ENCODE data around the gene POLE.

DNA sequence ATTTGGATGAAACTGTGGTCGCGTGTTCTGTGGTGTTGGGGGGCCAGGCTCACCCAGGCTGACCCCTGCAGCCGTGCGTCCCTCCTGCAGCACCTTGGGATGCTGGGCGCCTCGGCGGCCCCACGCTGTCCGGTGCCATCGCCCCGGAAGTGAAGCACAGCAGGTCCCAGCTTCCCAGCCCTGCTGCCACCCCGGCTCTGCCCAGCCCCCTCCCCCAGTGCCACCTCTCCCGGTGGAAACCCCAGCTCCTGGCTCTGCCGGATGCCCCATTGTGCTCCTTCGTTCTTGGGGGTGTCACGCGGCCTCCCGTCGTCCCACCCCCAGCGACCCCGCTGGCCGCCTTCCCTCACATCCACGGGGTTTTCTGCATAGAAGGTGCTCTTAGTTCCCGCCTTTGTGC lies 102.0 kb downstream of the POLE start:
- TF ChIP-seq, protein P1, sequence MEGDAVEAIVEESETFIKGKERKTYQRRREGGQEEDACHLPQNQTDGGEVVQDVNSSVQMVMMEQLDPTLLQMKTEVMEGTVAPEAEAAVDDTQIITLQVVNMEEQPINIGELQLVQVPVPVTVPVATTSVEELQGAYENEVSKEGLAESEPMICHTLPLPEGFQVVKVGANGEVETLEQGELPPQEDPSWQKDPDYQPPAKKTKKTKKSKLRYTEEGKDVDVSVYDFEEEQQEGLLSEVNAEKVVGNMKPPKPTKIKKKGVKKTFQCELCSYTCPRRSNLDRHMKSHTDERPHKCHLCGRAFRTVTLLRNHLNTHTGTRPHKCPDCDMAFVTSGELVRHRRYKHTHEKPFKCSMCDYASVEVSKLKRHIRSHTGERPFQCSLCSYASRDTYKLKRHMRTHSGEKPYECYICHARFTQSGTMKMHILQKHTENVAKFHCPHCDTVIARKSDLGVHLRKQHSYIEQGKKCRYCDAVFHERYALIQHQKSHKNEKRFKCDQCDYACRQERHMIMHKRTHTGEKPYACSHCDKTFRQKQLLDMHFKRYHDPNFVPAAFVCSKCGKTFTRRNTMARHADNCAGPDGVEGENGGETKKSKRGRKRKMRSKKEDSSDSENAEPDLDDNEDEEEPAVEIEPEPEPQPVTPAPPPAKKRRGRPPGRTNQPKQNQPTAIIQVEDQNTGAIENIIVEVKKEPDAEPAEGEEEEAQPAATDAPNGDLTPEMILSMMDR (IDR thresholded peaks at IDR 0.05) = no peak
- TF ChIP-seq POLR2A (IDR thresholded peaks at IDR 0.05) (no peak), EP300 (IDR thresholded peaks at IDR 0.05) (no peak)
